Choroid plexus epithelial cell (primary cell): ENCODE measurements around the gene ZNF22.

ENCODE experiments used
- DNase-seq: peaks from one replicate; pipeline ENCODE4 v3.0.0-alpha.2; 2010; ENCODE audit warnings: low read depth
- H3K4me3 ChIP-seq: 2 replicates; pipeline ENCODE4 v1.5.1; 2011; ENCODE audit warnings: low read depth, mild to moderate bottlenecking, control low read depth, low read length, moderate library complexity
- CTCF ChIP-seq: conservative IDR thresholded peaks from 2 replicates; pipeline ENCODE4 v1.5.1; 2011; ENCODE audit warnings: low read depth, mild to moderate bottlenecking, control low read depth, inconsistent platforms, low read length, moderate library complexity

The ZNF22 gene

DNA sequence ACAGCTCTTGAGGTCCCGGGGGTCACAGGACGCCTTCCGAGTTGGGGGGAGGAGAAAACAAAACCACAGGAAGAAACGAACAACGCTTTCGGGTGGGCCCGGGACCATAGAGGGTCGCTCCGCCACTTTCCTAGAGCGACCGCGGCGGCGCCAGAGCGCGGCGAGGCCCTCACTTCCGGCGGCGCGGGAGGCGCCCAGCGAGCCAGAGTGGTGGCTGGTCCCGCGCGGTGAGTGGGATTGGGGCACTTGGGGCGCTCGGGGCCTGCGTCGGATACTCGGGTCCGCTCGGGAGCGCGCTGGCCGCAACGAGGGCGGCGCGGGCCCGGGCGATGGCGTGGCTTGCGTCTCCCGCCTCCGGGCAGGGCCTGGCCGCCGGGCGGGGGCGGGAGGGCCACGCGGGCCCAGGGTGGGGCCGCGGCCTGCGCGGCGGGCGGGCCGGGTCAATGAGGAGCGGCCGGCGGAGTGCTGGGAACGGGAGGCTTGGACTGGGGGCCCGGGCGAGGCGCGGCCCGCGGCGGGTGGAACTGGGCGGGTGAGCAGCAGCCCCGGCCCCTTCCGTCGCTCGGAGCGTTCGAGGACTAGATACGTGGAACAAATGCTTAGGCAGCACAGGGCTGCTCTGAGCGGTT, at the start of gene ZNF22:
ZNF22 (plus strand) TSS at position 172 of the 629 bp plus-strand sequence. CDS start 2,446 bp downstream, outside the sequence.
- DNase-seq: peak; percentile 74
- no peak for TF ChIP-seq CTCF
- H3K4me3 ChIP-seq: peak within 1 kb of the TSS; percentile 61

DNA sequence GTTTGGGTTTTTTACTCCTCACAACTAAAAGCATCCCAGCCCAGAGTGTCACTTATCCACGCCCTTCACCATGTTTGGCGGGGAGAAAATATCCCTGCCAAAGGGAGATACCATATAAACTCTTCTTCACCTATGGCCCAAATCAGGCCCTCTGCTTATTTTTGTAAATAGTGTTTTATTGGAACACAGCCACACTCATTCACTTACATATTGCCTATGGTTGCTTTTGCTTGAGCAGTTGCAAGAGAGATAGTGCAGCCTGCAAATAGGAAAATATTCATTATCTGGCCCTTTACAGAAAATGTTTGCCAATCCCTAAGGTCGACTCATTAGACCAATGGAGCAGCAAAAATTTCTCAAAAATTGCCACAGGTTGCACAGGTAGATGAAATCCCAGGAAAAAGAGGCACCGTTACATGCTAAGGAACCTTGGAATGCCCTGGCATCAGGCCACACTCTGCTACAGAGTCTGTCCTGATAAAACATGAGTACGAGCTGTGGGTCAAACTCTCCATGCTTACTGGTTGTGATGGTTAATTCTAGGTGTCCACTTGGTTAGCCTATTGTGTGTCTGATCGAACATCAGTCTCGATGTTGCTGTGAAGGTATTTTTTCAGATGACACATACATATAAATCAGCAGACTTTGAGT, 49.0 kb upstream of the ZNF22 start:
- no peak for TF ChIP-seq CTCF
- no peak overlapping the region for H3K4me3 ChIP-seq
- no peak for DNase-seq

- no peak for TF ChIP-seq CTCF
- no peak for DNase-seq
- H3K4me3 ChIP-seq: no peak overlapping the region
Measured at GRCh38 chr10:44952779-44953231, 47.9 kb upstream of the ZNF22 start.

- no peak for DNase-seq
- no peak for TF ChIP-seq CTCF
- H3K4me3 ChIP-seq: no peak overlapping the region
Measured at GRCh38 chr10:44954042-44954441, 46.7 kb upstream of the ZNF22 start.

GRCh38 chr10:44954962-44955361, 45.8 kb upstream of the ZNF22 start:
- H3K4me3 ChIP-seq: no peak overlapping the region
- DNase-seq: no peak
- no peak for TF ChIP-seq CTCF

GRCh38 chr10:44955413-44956070, 45.2 kb upstream of the ZNF22 start:
- no peak for DNase-seq
- TF ChIP-seq CTCF: no peak
- no peak overlapping the region for H3K4me3 ChIP-seq
